GM21786 (cell line): Measurements from ENCODE around the gene PLCB4.

Experiments
- ATAC-seq: cut with Tn5 transposase; IDR thresholded peaks from one replicate; pipeline ENCODE4 v1.9.1; 2021; ENCODE audit not compliant: unreplicated experiment

The PLCB4 gene

GRCh38 chr20:9100691-9101090 lies 31.8 kb downstream of the PLCB4 start:
- no peak for ATAC-seq

- no peak for ATAC-seq
Observed at GRCh38 chr20:9102456-9102855, 33.6 kb downstream of the PLCB4 start.

- no peak for ATAC-seq
Observed at GRCh38 chr20:9103955-9104354, 35.1 kb downstream of the PLCB4 start.

- no peak for ATAC-seq
Observed at GRCh38 chr20:9108260-9108659, 39.4 kb downstream of the PLCB4 start.

- ATAC-seq: no peak
Observed at GRCh38 chr20:9109566-9109965, 40.7 kb downstream of the PLCB4 start.

- ATAC-seq: no peak
Observed at GRCh38 chr20:9110365-9110764, 41.5 kb downstream of the PLCB4 start.

- no peak for ATAC-seq
Observed at GRCh38 chr20:9110916-9111432, 42.1 kb downstream of the PLCB4 start.

GRCh38 chr20:9112541-9113515 lies 43.9 kb downstream of the PLCB4 start:
- ATAC-seq: no peak

- no peak for ATAC-seq
Observed at GRCh38 chr20:9114709-9115108, 45.8 kb downstream of the PLCB4 start.

GRCh38 chr20:9117548-9117947 lies 48.7 kb downstream of the PLCB4 start:
- ATAC-seq: no peak

GRCh38 chr20:9119776-9120175 lies 50.9 kb downstream of the PLCB4 start:
- ATAC-seq: no peak

GRCh38 chr20:9121211-9121610 lies 52.3 kb downstream of the PLCB4 start:
- no peak for ATAC-seq

- ATAC-seq: no peak
Observed at GRCh38 chr20:9122571-9122970, 53.7 kb downstream of the PLCB4 start.

- no peak for ATAC-seq
Observed at GRCh38 chr20:9126527-9126926, 57.6 kb downstream of the PLCB4 start.

GRCh38 chr20:9128568-9128967 lies 59.7 kb downstream of the PLCB4 start:
- ATAC-seq: no peak

- no peak for ATAC-seq
Observed at GRCh38 chr20:9129756-9130155, 60.9 kb downstream of the PLCB4 start.

GRCh38 chr20:9130521-9130920 lies 61.6 kb downstream of the PLCB4 start:
- no peak for ATAC-seq

- no peak for ATAC-seq
Observed at GRCh38 chr20:9131841-9132240, 63.0 kb downstream of the PLCB4 start.

GRCh38 chr20:9134346-9134745 lies 65.5 kb downstream of the PLCB4 start:
- no peak for ATAC-seq

- no peak for ATAC-seq
Observed at GRCh38 chr20:9136114-9136513, 67.2 kb downstream of the PLCB4 start.

GRCh38 chr20:9137001-9137400 lies 68.1 kb downstream of the PLCB4 start:
- no peak for ATAC-seq

- ATAC-seq: no peak
Observed at GRCh38 chr20:9139106-9139833, 70.4 kb downstream of the PLCB4 start.
